GM12892 (cell line): ENCODE results near the gene CPNE2.
"Not testable (repeated sequence)": the region's sequence is repeated elsewhere in the genome, so short reads cannot be mapped to it uniquely, and the experiment has no call there.

Source experiments
- DNase-seq: peaks from one replicate; pipeline ENCODE4 v3.0.0; 2011; ENCODE audit not compliant: insufficient read length
- FAIRE-seq: peaks from 2 replicates; lab custom pipeline; 2011; peaks lifted over from hg19 to GRCh38; lab: Jason Lieb, UNC
- POLR2A ChIP-seq: IDR thresholded peaks from 2 replicates; pipeline ENCODE4 v1.6.1; 2011; ENCODE audit warnings: low read depth, low read length, control low read depth
- POLR2AphosphoS5 ChIP-seq: IDR thresholded peaks from 2 replicates; pipeline ENCODE4 v1.6.1; 2011; ENCODE audit warnings: low read depth, low read length, control low read depth
- TAF1 ChIP-seq: IDR thresholded peaks from 2 replicates; pipeline ENCODE4 v1.6.1; 2011; ENCODE audit warnings: low read depth, mild to moderate bottlenecking, control low read depth, low read length, borderline replicate concordance

CPNE2 gene

DNA sequence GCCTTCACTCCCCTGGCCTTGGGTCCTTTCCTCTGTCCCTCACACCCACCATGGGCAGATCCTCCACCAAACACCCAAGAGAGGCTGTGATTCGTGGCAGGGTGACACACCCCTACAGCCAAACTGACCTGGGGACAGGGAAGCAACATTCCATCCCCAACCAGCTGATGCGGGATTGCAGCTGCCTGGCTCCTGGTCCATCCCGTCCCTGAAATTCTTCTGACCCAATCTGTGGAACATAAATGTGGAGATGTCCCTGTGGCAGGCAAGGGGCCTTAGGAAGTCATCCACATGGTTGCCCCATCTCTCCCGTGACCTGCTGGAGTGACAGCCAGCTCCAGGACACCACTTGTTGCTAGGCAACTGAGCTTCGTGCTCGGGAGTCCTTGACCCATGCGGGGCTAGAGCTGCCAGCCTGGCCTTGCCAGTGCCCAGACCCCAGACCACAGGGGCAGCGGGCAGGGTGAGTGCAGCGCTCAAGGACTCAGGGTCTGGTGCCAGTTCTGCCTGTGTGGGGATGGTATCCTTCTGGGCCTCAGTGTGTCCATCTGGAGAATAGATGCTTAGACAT, 34.0 kb upstream of the CPNE2 start:
- TF ChIP-seq TAF1 (no peak), POLR2AphosphoS5 (no peak), POLR2A (0 out of 2 replicates have a peak, but pooled peaks have one; percentile 12)

DNA sequence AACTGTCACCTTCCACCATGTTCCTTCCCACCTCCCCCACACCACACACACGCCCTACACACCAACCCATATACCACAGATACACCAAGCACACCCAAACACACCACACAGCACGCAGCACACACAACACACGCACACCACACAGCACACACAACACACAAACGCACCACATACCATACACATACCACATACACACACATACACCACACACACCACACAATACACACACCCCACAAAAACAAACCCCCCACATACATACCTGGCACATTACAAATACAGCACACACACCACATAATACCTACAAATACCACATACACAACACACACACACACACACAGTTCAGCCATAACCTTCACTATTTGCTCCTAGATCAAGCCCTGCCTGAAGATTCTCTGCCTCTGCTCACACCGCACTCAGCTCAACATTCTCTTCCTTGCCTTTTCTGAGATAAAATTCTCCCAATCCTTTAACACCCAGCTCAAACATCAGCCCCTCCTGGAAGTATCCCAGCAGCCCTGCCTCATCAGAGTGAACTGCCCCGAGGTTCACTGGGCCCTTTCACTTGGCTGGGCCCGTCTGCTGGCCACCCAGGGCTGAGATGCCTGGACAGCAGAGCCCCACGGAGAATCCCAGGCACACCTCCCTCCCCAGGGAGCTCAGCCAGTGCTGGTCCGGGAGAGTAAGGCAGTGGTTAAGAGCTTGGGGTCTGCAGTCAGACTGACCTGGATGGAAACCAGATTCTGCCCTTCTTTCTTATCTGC, 31.9 kb upstream of the CPNE2 start:
- TF ChIP-seq POLR2AphosphoS5, result no peak
- no peak for TF ChIP-seq TAF1
- peak; percentile 20; the same call in 1 of the 2 replicates for TF ChIP-seq POLR2A
- FAIRE-seq (no peak), DNase-seq (no peak)

More for the DNA sequence above, 34.0 kb upstream of the CPNE2 start:
- FAIRE-seq, result no peak
- no peak for DNase-seq

DNA sequence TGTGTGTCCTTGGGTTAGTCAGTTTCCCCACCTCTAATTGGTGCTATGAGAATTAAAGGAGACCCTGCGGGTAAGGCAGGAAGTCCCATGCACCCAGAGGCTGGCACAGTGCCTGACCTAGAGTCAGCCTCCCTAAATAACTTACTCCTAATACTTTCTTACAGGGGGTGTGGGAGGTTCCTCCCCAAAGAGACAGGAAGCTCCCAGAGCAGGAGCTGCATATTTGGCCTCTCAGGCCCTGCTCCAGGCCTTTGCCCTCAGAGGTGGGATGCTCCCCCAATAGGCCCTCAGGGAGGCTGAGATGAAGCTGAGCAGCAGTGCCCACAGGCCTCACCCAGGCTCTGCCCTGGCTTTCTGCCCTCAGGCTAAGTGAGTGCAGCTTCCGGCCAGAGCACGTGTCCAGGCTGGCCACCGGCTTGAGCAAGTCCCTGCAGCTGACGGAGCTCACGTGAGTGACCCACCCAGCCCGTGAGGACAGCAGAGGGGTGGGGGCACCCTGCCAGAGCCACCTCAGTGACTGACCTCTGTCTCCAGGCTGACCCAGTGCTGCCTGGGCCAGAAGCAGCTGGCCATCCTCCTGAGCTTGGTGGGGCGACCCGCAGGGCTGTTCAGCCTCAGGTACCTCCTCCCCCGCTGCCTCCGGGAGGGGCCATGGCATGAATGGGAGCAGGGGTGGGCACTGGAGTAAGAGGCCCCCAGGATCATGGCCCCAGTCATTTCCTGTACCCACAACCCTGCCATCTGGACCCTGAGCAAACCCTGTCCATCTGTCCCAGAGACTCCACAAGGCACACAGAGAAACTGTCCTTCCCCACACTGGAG, 31.1 kb upstream of the CPNE2 start:
- DNase-seq, result no peak
- TF ChIP-seq TAF1, result no peak
- no peak for FAIRE-seq

DNA sequence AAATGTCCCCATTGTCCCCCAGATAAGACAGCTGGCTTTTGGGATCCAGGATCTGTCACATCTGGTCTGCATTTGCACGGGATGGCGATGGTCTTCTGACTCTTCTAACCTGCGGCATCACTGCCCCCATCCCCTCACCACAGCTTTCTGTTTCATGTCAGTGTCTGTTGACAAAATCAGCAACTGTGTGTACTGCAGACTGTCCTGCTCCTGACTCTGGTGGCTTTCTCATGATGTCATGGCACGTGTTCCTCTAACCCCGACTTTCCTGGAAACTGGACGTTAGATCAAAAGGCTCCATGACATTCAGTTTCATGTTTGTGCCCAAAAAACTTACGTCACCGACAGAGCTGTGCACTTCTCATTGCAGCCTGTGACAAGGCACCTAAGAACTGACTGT, 30.1 kb upstream of the CPNE2 start:
- TF ChIP-seq POLR2AphosphoS5, result 0 out of 2 replicates have a peak, but pooled peaks have one; percentile 45
- no peak for TF ChIP-seq POLR2A
- no peak for FAIRE-seq
- DNase-seq, result no peak

DNA sequence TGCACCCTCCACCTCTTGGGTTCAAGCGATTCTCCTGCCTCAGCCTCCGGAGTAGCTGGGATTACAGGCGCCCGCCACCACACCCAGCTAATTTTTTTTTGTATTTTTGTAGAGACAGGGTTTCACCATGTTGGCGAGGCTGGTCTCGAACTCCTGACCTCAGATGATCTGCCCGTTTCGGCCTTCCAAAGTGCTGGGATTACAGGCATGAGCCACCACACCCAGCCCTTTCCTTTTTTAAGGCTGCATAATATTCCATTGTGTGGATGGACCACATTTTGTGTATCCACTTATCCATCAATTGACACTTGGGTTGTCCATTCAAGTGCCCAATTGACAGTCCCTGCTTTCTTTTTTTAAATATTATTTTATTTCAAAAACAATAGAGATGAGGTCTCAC, 29.2 kb upstream of the CPNE2 start:
- not testable (repeated sequence) for DNase-seq, FAIRE-seq

DNA sequence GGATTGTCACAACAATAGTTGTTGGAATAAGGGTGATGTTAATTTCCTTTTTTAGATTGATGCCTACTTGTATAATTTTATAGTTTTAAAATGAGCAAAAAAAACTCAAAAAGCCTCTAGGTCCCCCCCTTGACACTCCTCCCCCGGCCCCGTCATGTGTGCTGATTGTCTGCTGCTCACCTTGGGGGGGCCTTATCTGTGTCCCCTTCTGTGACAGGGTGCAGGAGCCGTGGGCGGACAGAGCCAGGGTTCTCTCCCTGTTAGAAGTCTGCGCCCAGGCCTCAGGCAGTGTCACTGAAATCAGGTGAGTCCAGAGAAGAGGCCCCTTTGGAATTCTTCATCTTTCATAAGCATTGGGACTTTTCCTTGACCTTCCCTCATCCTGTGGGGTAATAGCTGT, 27.4 kb upstream of the CPNE2 start:
- DNase-seq (no peak), FAIRE-seq (no peak)
- TF ChIP-seq POLR2A, result no peak
- TF ChIP-seq TAF1, result no peak
- no peak for TF ChIP-seq POLR2AphosphoS5

DNA sequence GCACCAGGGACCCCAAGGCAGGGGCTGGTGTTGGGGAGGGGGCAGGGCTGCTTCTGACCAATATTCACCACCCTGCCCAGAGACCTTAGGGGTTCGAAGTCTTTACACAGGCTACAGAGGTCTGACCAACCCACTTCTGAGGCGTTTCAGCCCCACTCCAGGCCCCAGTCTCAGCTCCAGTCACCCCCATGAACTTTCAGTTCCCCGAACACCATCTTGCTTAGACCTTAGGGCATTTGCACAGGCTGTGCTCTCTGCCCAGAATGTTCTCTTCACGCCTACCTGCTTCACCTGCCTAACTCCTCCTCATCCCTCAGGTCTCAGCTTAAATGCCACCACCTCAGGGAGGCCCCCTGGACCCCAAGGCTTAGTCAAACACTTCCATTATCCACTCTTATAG, 25.8 kb upstream of the CPNE2 start:
- DNase-seq, result no peak
- no peak for TF ChIP-seq TAF1
- TF ChIP-seq POLR2AphosphoS5, result peak; percentile 59
- no peak for TF ChIP-seq POLR2A
- FAIRE-seq, result no peak

DNA sequence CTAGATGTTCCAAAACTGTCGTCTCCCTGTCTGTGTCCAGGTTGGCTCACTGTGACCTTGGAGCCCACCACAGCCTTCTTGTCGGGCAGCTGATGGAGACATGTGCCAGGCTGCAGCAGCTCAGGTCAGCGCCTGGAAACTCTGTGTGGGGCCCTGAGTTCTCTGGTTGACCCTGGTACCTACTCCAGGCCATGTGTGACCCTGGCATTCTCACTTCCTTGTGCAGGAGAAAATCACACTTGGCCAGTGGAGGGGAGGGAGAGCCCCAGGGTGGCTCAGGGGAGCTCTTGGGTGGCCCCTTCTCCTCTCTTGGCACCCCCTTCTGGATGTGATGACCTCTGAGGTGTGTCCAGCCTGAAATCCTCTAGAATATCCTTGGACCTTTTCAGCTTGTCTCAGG, 25.0 kb upstream of the CPNE2 start:
- peak; percentile 38 for FAIRE-seq
- TF ChIP-seq TAF1, result no peak
- no peak for TF ChIP-seq POLR2A
- TF ChIP-seq POLR2AphosphoS5, result no peak
- DNase-seq, result no peak

DNA sequence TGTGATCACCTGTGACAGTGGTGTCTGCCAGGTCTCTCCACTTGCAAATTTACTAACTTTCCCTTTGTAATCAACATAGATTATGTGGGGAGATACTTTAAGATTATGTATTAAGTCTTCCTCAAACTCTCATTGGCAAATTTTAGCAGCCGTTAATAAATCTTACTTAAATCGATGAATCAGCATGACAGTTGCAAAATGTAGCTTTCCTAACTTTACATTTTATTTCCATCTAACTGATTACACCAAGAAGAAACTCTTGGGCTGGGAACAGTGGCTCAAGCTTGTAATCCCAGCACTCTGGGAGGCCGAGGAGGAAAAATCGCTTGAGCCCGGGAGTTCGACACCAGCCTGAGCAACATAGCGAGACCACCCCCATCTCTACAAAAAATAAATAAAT, 23.3 kb upstream of the CPNE2 start:
- FAIRE-seq (no peak), DNase-seq (no peak)

DNA sequence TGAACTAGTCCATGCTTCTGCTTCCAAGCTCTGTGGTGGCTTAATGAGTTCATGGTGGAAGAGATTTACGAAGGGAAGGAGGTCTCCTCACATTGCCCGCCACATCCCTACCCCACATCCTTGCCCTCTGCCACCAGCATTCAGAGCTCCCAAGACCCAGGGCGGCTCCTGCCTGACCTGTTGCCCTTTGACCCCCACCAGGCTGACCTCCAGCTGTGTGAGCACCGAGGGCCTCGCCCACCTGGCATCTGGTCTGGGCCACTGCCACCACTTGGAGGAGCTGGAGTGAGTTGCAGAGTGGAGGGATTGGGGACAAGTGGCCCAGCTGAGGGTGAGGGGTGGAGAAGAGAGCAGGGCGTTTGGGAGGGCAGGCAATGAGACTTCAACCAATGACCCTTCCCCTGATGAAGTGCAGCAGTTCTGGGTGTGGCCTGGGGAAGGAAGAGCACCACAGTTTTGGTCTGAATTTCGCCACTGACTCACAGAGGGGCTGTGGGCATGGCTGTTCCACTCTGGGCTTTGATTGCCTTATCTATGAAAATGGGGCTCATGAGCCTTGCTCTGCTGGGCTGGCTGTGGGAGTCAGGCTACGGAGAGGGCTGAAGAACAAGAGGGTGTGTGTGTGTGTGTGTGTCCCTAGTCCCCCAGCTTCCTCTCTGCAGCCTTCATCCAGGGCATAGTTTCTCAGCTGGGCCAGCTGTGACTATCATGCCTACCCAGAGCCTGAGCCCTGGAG, 22.6 kb upstream of the CPNE2 start:
- no peak for DNase-seq
- peak; percentile 30 for FAIRE-seq
- TF ChIP-seq POLR2AphosphoS5 (peak; percentile 22; the same call in 1 of the 2 replicates), POLR2A (no peak; the same call in 1 of the 2 replicates)

More for the DNA sequence above, 23.3 kb upstream of the CPNE2 start:
- TF ChIP-seq TAF1 (no peak), POLR2AphosphoS5 (no peak), POLR2A (no peak)

DNA sequence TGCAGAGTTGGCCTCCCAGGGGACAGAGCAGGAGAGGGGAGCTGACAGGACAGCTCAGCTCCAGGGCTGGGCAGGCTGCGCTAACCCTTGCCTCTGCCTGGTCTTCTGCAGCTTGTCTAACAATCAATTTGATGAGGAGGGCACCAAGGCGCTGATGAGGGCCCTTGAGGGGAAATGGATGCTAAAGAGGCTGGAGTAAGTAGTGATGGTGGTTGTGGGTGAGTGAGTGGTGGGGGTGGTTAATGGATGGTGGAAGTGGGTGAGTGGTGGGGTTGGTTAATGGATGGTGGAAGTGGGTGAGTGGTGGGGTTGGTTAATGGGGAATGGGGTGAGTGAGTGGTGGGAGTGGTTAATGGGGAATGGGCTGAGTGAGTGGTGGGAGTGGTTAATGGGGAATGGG, 22.0 kb upstream of the CPNE2 start:
- TF ChIP-seq TAF1, result no peak
- TF ChIP-seq POLR2AphosphoS5, result no peak
- no peak; the same call in 1 of the 2 replicates for TF ChIP-seq POLR2A
- no peak for FAIRE-seq
- no peak for DNase-seq

DNA sequence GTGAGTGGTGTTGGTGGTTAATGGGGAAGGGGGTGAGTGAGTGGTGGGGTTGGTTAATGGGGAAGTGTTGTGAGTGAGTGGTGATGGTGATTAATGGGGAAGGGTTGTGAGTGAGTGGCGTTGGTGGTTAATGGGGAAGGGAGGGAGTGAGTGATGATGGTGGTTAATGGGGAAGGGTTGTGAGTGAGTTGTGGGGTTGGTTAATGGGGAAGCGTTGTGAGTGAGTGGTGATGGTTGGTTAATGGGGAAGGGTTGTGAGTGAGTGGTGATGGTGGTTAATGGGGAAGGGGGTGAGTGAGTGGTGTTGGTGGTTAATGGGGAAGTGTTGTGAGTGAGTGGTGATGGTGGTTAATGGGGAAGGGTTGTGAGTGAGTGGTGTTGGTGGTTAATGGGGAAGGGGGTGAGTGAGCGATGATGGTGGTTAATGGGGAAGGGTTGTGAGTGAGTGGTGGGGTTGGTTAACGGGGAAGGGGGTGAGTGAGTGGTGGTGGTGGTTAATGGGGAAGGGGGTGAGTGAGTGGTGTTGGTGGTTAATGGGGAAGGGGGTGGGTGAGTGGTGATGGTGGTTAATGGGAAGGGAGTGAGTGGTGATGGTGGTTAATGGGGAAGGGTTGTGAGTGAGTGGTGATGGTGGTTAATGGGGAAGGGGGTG, 21.2 kb upstream of the CPNE2 start:
- FAIRE-seq, DNase-seq: not testable (repeated sequence)
